Ectodermal cell (in vitro differentiated cells): ENCODE measurements around the gene PPP1R2C.

ENCODE experiments used
- H3K27ac ChIP-seq: 2 replicates; pipeline ENCODE4 v1.7.0; 2013; ENCODE audit warnings: mild to moderate bottlenecking, low read depth, low read length; ENCODE audit not compliant: insufficient read depth, poor library complexity, severe bottlenecking
- H3K27me3 ChIP-seq: 2 replicates; pipeline ENCODE4 v1.7.0; 2013; ENCODE audit warnings: mild to moderate bottlenecking, low read length; ENCODE audit not compliant: insufficient read depth, control insufficient read depth, poor library complexity, severe bottlenecking
- H3K36me3 ChIP-seq: one replicate; pipeline ENCODE4 v1.7.0; 2013; ENCODE audit warnings: low read length; ENCODE audit not compliant: control insufficient read depth, insufficient read depth
- H3K4me1 ChIP-seq: one replicate; pipeline ENCODE4 v1.7.0; 2013; ENCODE audit warnings: low read length; ENCODE audit not compliant: control insufficient read depth, insufficient read depth
- H3K4me3 ChIP-seq: 2 replicates; pipeline ENCODE4 v1.7.0; 2013; ENCODE audit warnings: low read depth, low read length, control low read depth; ENCODE audit not compliant: insufficient read depth
- H3K9me3 ChIP-seq: 2 replicates; pipeline ENCODE4 v1.7.0; 2013; ENCODE audit warnings: mild to moderate bottlenecking, low read length, moderate library complexity; ENCODE audit not compliant: control insufficient read depth
- WGBS, 2 experiments: methylation state at CpG; one replicate each; pipeline ENCODE4 v1.1.7; 2013; ENCODE audit warnings: missing lambda C conversion rate in 2 of 2; 5-methylcytosine and 5-hydroxymethylcytosine counted together

PPP1R2C gene

GRCh38 chrX:42752730-42753129, 25.2 kb downstream of the PPP1R2C start:
- H3K9me3 ChIP-seq: no peaks in the 10 kb centered on the region
- H3K27me3 ChIP-seq: no peaks in the 10 kb centered on the region
- WGBS, 2 experiments: 75 to 78% methylated on average over 2 to 4 of the region's 4 CpGs
- H3K36me3 ChIP-seq: no peaks in the 10 kb centered on the region
- H3K4me1 ChIP-seq: no peaks in the 10 kb centered on the region
- no peak overlapping the region for H3K4me3 ChIP-seq
- no peak overlapping the region for H3K27ac ChIP-seq

GRCh38 chrX:42751573-42751972, 26.4 kb downstream of the PPP1R2C start:
- Histone ChIP-seq H3K27ac (no peak overlapping the region), H3K4me3 (no peak overlapping the region)
- 96 to 98% methylated on average over 3 of the region's 3 CpGs for WGBS, 2 experiments

GRCh38 chrX:42748067-42748850, 29.7 kb downstream of the PPP1R2C start:
- Histone ChIP-seq H3K27me3 (no peaks in the 10 kb centered on the region), H3K9me3 (no peaks in the 10 kb centered on the region), H3K4me1 (no peaks in the 10 kb centered on the region), H3K27ac (no peak overlapping the region), H3K4me3 (no peak overlapping the region), H3K36me3 (no peaks in the 10 kb centered on the region)
- 89 to 90% methylated on average over 4 to 5 of the region's 5 CpGs for WGBS, 2 experiments

More at GRCh38 chrX:42751573-42751972, 26.4 kb downstream of the PPP1R2C start:
- Histone ChIP-seq H3K9me3 (no peaks in the 10 kb centered on the region), H3K27me3 (no peaks in the 10 kb centered on the region), H3K36me3 (no peaks in the 10 kb centered on the region), H3K4me1 (no peaks in the 10 kb centered on the region)

GRCh38 chrX:42746606-42747005, 31.4 kb downstream of the PPP1R2C start:
- no peaks in the 10 kb centered on the region for H3K4me1 ChIP-seq
- no peaks in the 10 kb centered on the region for H3K36me3 ChIP-seq
- no peaks in the 10 kb centered on the region for H3K27me3 ChIP-seq
- WGBS, 2 experiments: 96 to 100% methylated on average over 2 of the region's 2 CpGs
- no peak overlapping the region for H3K27ac ChIP-seq
- no peaks in the 10 kb centered on the region for H3K9me3 ChIP-seq
- H3K4me3 ChIP-seq: no peak overlapping the region

- Histone ChIP-seq H3K9me3 (no peaks in the 10 kb centered on the region), H3K27me3 (no peaks in the 10 kb centered on the region), H3K4me3 (no peak overlapping the region), H3K27ac (no peak overlapping the region), H3K36me3 (no peaks in the 10 kb centered on the region), H3K4me1 (no peaks in the 10 kb centered on the region)
- WGBS, 2 experiments: no CpG with 5 or more reads among the region's 1 CpG
Measured at GRCh38 chrX:42740456-42740855, 37.5 kb downstream of the PPP1R2C start.

GRCh38 chrX:42739741-42740140, 38.2 kb downstream of the PPP1R2C start:
- WGBS, 2 experiments: 92% methylated on average over 1 of the region's 1 CpG; no CpG with 5 or more reads in 1 of the 2 experiments
- Histone ChIP-seq H3K27me3 (no peaks in the 10 kb centered on the region), H3K27ac (no peak overlapping the region), H3K36me3 (no peaks in the 10 kb centered on the region), H3K4me3 (no peak overlapping the region), H3K9me3 (no peaks in the 10 kb centered on the region), H3K4me1 (no peaks in the 10 kb centered on the region)

GRCh38 chrX:42739258-42739657, 38.7 kb downstream of the PPP1R2C start:
- 84 to 91% methylated on average over 4 of the region's 4 CpGs for WGBS, 2 experiments
- H3K9me3 ChIP-seq: no peaks in the 10 kb centered on the region
- H3K27ac ChIP-seq: no peak overlapping the region
- H3K36me3 ChIP-seq: no peaks in the 10 kb centered on the region
- H3K4me1 ChIP-seq: no peaks in the 10 kb centered on the region
- H3K27me3 ChIP-seq: no peaks in the 10 kb centered on the region
- H3K4me3 ChIP-seq: no peak overlapping the region

- Histone ChIP-seq H3K9me3 (no peaks in the 10 kb centered on the region), H3K4me1 (no peaks in the 10 kb centered on the region), H3K27me3 (no peaks in the 10 kb centered on the region), H3K4me3 (no peak overlapping the region), H3K27ac (no peak overlapping the region), H3K36me3 (no peaks in the 10 kb centered on the region)
- 93 to 100% methylated on average over 1 to 2 of the region's 2 CpGs for WGBS, 2 experiments
Measured at GRCh38 chrX:42738552-42738951, 39.4 kb downstream of the PPP1R2C start.

GRCh38 chrX:42735250-42735649, 42.7 kb downstream of the PPP1R2C start:
- Histone ChIP-seq H3K27ac (no peak overlapping the region), H3K9me3 (no peaks in the 10 kb centered on the region), H3K4me1 (no peaks in the 10 kb centered on the region), H3K36me3 (no peaks in the 10 kb centered on the region), H3K4me3 (no peak overlapping the region), H3K27me3 (no peaks in the 10 kb centered on the region)
- no CpG with 5 or more reads among the region's 2 CpGs for WGBS, 2 experiments

GRCh38 chrX:42732506-42732905, 45.5 kb downstream of the PPP1R2C start:
- 82 to 100% methylated on average over 3 of the region's 3 CpGs for WGBS, 2 experiments
- H3K27ac ChIP-seq: no peak overlapping the region
- no peaks in the 10 kb centered on the region for H3K9me3 ChIP-seq
- H3K36me3 ChIP-seq: no peaks in the 10 kb centered on the region
- H3K27me3 ChIP-seq: no peaks in the 10 kb centered on the region
- H3K4me1 ChIP-seq: no peaks in the 10 kb centered on the region
- no peak overlapping the region for H3K4me3 ChIP-seq
